Vagina (tissue), 2 donors: ENCODE data around the gene CDKN2D.

Experiments used
- CTCF ChIP-seq, 3 experiments: fragments of 450-650 bp in 2 of 3; fragments of 200-600 bp in 1 of 3; sonication (generic) in 1 of 3; IDR thresholded peaks; one replicate each; pipeline ENCODE4 v1.5.1; 2017 to 2019; ENCODE audit warnings: antibody characterized with exemption in 3 of 3, mild to moderate bottlenecking in 2 of 3, moderate library complexity in 2 of 3
- POLR2A ChIP-seq, 2 donors: fragments of 450-650 bp; IDR thresholded peaks; one replicate each; pipeline ENCODE4 v1.6.1; 2017; ENCODE audit warnings: antibody characterized with exemption in 2 of 2, mild to moderate bottlenecking in 2 of 2, moderate library complexity in 2 of 2

- TF ChIP-seq POLR2A (IDR thresholded peaks at IDR 0.05) = no peak
- TF ChIP-seq CTCF (IDR thresholded peaks at IDR 0.05) = no peak
Observed at GRCh38 chr19:10582091-10582490, 13.3 kb upstream of the CDKN2D start.
